Measurements from ENCODE around the gene GUCY1A2.
"Not testable (repeated sequence)": the region's sequence is repeated elsewhere in the genome, so short reads cannot be mapped to it uniquely, and the experiment has no call there.

Gene GUCY1A2

GRCh38 chr11:106939157-106939556, 79.1 kb downstream of the GUCY1A2 start:
- DNase-seq = no peak

GRCh38 chr11:106937111-106937510, 81.2 kb downstream of the GUCY1A2 start:
- DNase-seq = no peak

GRCh38 chr11:106925245-106925644, 93.0 kb downstream of the GUCY1A2 start:
- DNase-seq = no peak

- DNase-seq = no peak
Observed at GRCh38 chr11:106920899-106921509, 97.3 kb downstream of the GUCY1A2 start.

- peak; percentile 14 for DNase-seq
Observed at GRCh38 chr11:106917973-106918372, 100.3 kb downstream of the GUCY1A2 start.

- DNase-seq = no peak
Observed at GRCh38 chr11:106914409-106914808, 103.9 kb downstream of the GUCY1A2 start.

- DNase-seq = no peak
Observed at GRCh38 chr11:106913141-106913540, 105.1 kb downstream of the GUCY1A2 start.

- no peak for DNase-seq
Observed at GRCh38 chr11:106904826-106905225, 113.5 kb downstream of the GUCY1A2 start.

GRCh38 chr11:106889718-106890117, 128.6 kb downstream of the GUCY1A2 start:
- DNase-seq = no peak

- no peak for DNase-seq
Observed at GRCh38 chr11:106888386-106888785, 129.9 kb downstream of the GUCY1A2 start.

GRCh38 chr11:106883693-106884092, 134.6 kb downstream of the GUCY1A2 start:
- DNase-seq = not testable (repeated sequence)

- no peak for DNase-seq
Observed at GRCh38 chr11:106879832-106880546, 138.3 kb downstream of the GUCY1A2 start.

GRCh38 chr11:106879029-106879428, 139.2 kb downstream of the GUCY1A2 start:
- no peak for DNase-seq

- DNase-seq = no peak
Observed at GRCh38 chr11:106875013-106875412, 143.3 kb downstream of the GUCY1A2 start.

GRCh38 chr11:106872246-106872645, 146.0 kb downstream of the GUCY1A2 start:
- no peak for DNase-seq

GRCh38 chr11:106858200-106858599, 160.1 kb downstream of the GUCY1A2 start:
- no peak for DNase-seq

- no peak for DNase-seq
Observed at GRCh38 chr11:106856566-106856965, 161.7 kb downstream of the GUCY1A2 start.

GRCh38 chr11:106854429-106854828, 163.8 kb downstream of the GUCY1A2 start:
- DNase-seq = no peak

- DNase-seq = no peak
Observed at GRCh38 chr11:106853850-106854401, 164.3 kb downstream of the GUCY1A2 start.

- DNase-seq = no peak
Observed at GRCh38 chr11:106852779-106853178, 165.5 kb downstream of the GUCY1A2 start.

GRCh38 chr11:106848526-106848925, 169.8 kb downstream of the GUCY1A2 start:
- no peak for DNase-seq

GRCh38 chr11:106842134-106842533, 176.1 kb downstream of the GUCY1A2 start:
- no peak for DNase-seq

- DNase-seq = no peak
Observed at GRCh38 chr11:106840947-106841346, 177.3 kb downstream of the GUCY1A2 start.

GRCh38 chr11:106840146-106840545, 178.1 kb downstream of the GUCY1A2 start:
- DNase-seq = no peak

Data from activated CD4-positive, alpha-beta T cell treated with anti-CD3 and anti-CD28 coated beads, Interleukin-10, Interleukin-2, amounts not matched to agents 100 ng/mL and 50 ng/mL, durations not matched to agents 16 hours and 8 hours (primary cell).